ENCODE measurements around the gene PHLDB2. TPM values are rescaled to one million over a fixed set of nuclear protein-coding genes. Genes with fewer than 3 reads are reported as not detected.

PHLDB2 gene
- total RNA-seq, 1 donor from 2014 or later = 59.1 TPM

- Mint-ChIP-seq H3K9me3 (ENCODE audit: low read depth) (peaks cover 5% of the 10 kb centered on the region), H3K4me1 (ENCODE audit: low read depth) (no peaks in the 10 kb centered on the region), H3K4me3 (ENCODE audit: low read depth) (no peak overlapping the region), H3K27me3 (no peaks in the 10 kb centered on the region), H3K27ac (no peak overlapping the region), H3K36me3 (ENCODE audit: insufficient read depth) (peaks cover 12% of the 10 kb centered on the region)
- no peak for TF ChIP-seq CTCF (IDR thresholded peaks at IDR 0.05; ENCODE audit: unreplicated experiment)
- no peak for DNase-seq (ENCODE audit: low spot score, unreplicated experiment)
These were observed 35.7 kb upstream of the PHLDB2 start for GRCh38 chr3:111823341-111823855.

DNA sequence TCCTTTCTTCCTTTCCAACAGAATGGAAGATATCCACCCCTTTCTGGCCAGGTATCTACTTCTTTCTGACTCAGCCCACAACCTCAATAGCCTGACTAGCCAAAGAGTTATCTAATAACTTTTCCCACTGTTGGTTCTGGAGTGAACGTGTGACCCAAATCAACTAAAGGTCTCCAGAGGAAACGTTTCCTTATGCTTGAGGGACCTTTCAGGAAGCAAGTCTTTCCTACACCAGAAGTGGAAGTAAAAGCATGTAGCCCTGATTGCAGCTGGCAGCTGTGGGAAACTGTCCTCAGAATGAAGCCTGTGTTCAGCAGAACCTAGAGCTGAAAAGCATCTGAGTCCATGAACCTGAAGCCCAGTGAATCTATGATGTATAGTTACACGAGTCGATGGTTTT, 34.7 kb upstream of the PHLDB2 start:
- TF ChIP-seq CTCF (IDR thresholded peaks at IDR 0.05; ENCODE audit: unreplicated experiment) = no peak
- Mint-ChIP-seq H3K4me1 (ENCODE audit: low read depth) (no peaks in the 10 kb centered on the region), H3K9me3 (ENCODE audit: low read depth) (no peaks in the 10 kb centered on the region), H3K4me3 (ENCODE audit: low read depth) (no peak overlapping the region), H3K36me3 (ENCODE audit: insufficient read depth) (peaks cover 7% of the 10 kb centered on the region), H3K27me3 (no peaks in the 10 kb centered on the region), H3K27ac (no peak overlapping the region)
- no peak for DNase-seq (ENCODE audit: low spot score, unreplicated experiment)

- DNase-seq (ENCODE audit: low spot score, unreplicated experiment) = no peak
- H3K27me3 Mint-ChIP-seq = no peaks in the 10 kb centered on the region
- H3K4me1 Mint-ChIP-seq (ENCODE audit: low read depth) = no peaks in the 10 kb centered on the region
- no peak overlapping the region for H3K27ac Mint-ChIP-seq
- peaks cover 2% of the 10 kb centered on the region for H3K36me3 Mint-ChIP-seq (ENCODE audit: insufficient read depth)
- TF ChIP-seq CTCF (IDR thresholded peaks at IDR 0.05; ENCODE audit: unreplicated experiment) = no peak
- H3K4me3 Mint-ChIP-seq (ENCODE audit: low read depth) = no peak overlapping the region
- no peaks in the 10 kb centered on the region for H3K9me3 Mint-ChIP-seq (ENCODE audit: low read depth)
These were observed 31.2 kb upstream of the PHLDB2 start for GRCh38 chr3:111827871-111828270.

DNA sequence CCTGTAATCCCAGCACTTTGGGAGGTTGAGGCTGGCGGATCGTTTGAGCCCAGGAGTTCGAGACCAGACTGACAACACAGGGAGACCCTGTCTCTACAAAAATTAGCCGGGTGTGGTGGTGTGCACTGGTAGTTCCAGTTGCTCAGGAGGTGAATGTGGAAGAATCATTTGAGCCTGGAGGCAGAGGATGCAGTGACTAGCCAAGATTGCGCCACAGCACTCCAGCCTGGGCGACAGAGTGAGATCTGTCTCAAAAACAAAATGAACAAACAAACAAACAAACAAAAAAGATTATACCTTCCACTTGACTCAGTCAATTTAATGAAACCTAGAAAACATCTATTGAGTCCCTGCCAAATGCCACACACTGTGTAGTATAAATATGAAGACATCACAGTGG, 30.5 kb upstream of the PHLDB2 start:
- H3K9me3 Mint-ChIP-seq (ENCODE audit: low read depth) = no peaks in the 10 kb centered on the region
- DNase-seq (ENCODE audit: low spot score, unreplicated experiment) = no peak
- TF ChIP-seq CTCF (IDR thresholded peaks at IDR 0.05; ENCODE audit: unreplicated experiment) = no peak
- H3K4me3 Mint-ChIP-seq (ENCODE audit: low read depth) = no peak overlapping the region
- no peaks in the 10 kb centered on the region for H3K27me3 Mint-ChIP-seq
- H3K27ac Mint-ChIP-seq = no peak overlapping the region
- H3K36me3 Mint-ChIP-seq (ENCODE audit: insufficient read depth) = peaks cover 2% of the 10 kb centered on the region
- H3K4me1 Mint-ChIP-seq (ENCODE audit: low read depth) = no peaks in the 10 kb centered on the region

- no peak for DNase-seq (ENCODE audit: low spot score, unreplicated experiment)
- Mint-ChIP-seq H3K4me3 (ENCODE audit: low read depth) (no peak overlapping the region), H3K27me3 (no peaks in the 10 kb centered on the region), H3K27ac (no peak overlapping the region), H3K9me3 (ENCODE audit: low read depth) (no peaks in the 10 kb centered on the region), H3K4me1 (ENCODE audit: low read depth) (no peaks in the 10 kb centered on the region), H3K36me3 (ENCODE audit: insufficient read depth) (peaks cover 2% of the 10 kb centered on the region)
- TF ChIP-seq CTCF (IDR thresholded peaks at IDR 0.05; ENCODE audit: unreplicated experiment) = no peak
These were observed 30.0 kb upstream of the PHLDB2 start for GRCh38 chr3:111829023-111829422.

Data from progenitor cell of endocrine pancreas (in vitro differentiated cells).